ENCODE data around the gene HAUS6.
"Not testable (repeated sequence)": the region's sequence is repeated elsewhere in the genome, so short reads cannot be mapped to it uniquely, and the experiment has no call there.

Gene HAUS6

GRCh38 chr9:19102631-19103345, at the start of gene HAUS6:
HAUS6 (minus strand) TSS chr9:19102904; CDS start chr9:19102651, 253 bp downstream.
- peak; percentile 92 for DNase-seq (ENCODE audit: low read depth, low spot score)

- DNase-seq (ENCODE audit: low read depth, low spot score), result not testable (repeated sequence)
Observed at GRCh38 chr9:19152160-19152498, 49.4 kb upstream of the HAUS6 start.

GRCh38 chr9:19151425-19152159, 48.9 kb upstream of the HAUS6 start:
- DNase-seq (ENCODE audit: low read depth, low spot score), result no peak

- DNase-seq (ENCODE audit: low read depth, low spot score), result no peak
Observed at GRCh38 chr9:19149230-19149629, 46.5 kb upstream of the HAUS6 start.

GRCh38 chr9:19148187-19148586, 45.5 kb upstream of the HAUS6 start:
- DNase-seq (ENCODE audit: low read depth, low spot score), result no peak

- DNase-seq (ENCODE audit: low read depth, low spot score), result no peak
Observed at GRCh38 chr9:19146441-19147024, 43.8 kb upstream of the HAUS6 start.

GRCh38 chr9:19145881-19146280, 43.2 kb upstream of the HAUS6 start:
- DNase-seq (ENCODE audit: low read depth, low spot score), result no peak

GRCh38 chr9:19140259-19140658, 37.6 kb upstream of the HAUS6 start:
- DNase-seq (ENCODE audit: low read depth, low spot score), result no peak

GRCh38 chr9:19138084-19138483, 35.4 kb upstream of the HAUS6 start:
- DNase-seq (ENCODE audit: low read depth, low spot score), result no peak

GRCh38 chr9:19137282-19137681, 34.6 kb upstream of the HAUS6 start:
- DNase-seq (ENCODE audit: low read depth, low spot score), result no peak

GRCh38 chr9:19136129-19136528, 33.4 kb upstream of the HAUS6 start:
- DNase-seq (ENCODE audit: low read depth, low spot score), result no peak

- DNase-seq (ENCODE audit: low read depth, low spot score), result no peak
Observed at GRCh38 chr9:19133549-19134345, 31.0 kb upstream of the HAUS6 start.

- DNase-seq (ENCODE audit: low read depth, low spot score), result no peak
Observed at GRCh38 chr9:19130436-19130835, 27.7 kb upstream of the HAUS6 start.

GRCh38 chr9:19127871-19128500, 25.3 kb upstream of the HAUS6 start:
- DNase-seq (ENCODE audit: low read depth, low spot score), result no peak

GRCh38 chr9:19124430-19124793, 21.7 kb upstream of the HAUS6 start:
- no peak for DNase-seq (ENCODE audit: low read depth, low spot score)

GRCh38 chr9:19122490-19123042, 19.9 kb upstream of the HAUS6 start:
- no peak for DNase-seq (ENCODE audit: low read depth, low spot score)

- no peak for DNase-seq (ENCODE audit: low read depth, low spot score)
Observed at GRCh38 chr9:19120877-19121276, 18.2 kb upstream of the HAUS6 start.

- DNase-seq (ENCODE audit: low read depth, low spot score), result no peak
Observed at GRCh38 chr9:19119801-19120440, 17.2 kb upstream of the HAUS6 start.

- DNase-seq (ENCODE audit: low read depth, low spot score), result no peak
Observed at GRCh38 chr9:19119246-19119645, 16.5 kb upstream of the HAUS6 start.

- DNase-seq (ENCODE audit: low read depth, low spot score), result no peak
Observed at GRCh38 chr9:19117039-19117716, 14.5 kb upstream of the HAUS6 start.

Data from smooth muscle cell of the brain vasculature (primary cell).